Gastrocnemius medialis (tissue), 4 donors: ENCODE data around the gene RIPOR3.

Experiments used
- CTCF ChIP-seq, 5 experiments: fragments of 450-650 bp in 3 of 5; fragments of 200-600 bp in 2 of 5; sonication (generic) in 2 of 5; IDR thresholded peaks in 4 of 5; conservative IDR thresholded peaks in 1 of 5; 1 replicate in 4 of 5; 2 replicates in 1 of 5; pipeline ENCODE4 v1.5.1; 2016 to 2019; ENCODE audit warnings: antibody characterized with exemption in 5 of 5, mild to moderate bottlenecking in 3 of 5, moderate library complexity in 3 of 5
- POLR2A ChIP-seq, 2 donors: fragments of 450-650 bp; IDR thresholded peaks; one replicate each; pipeline ENCODE4 v1.6.1; 2017; ENCODE audit warnings: antibody characterized with exemption in 2 of 2, mild to moderate bottlenecking in 2 of 2, moderate library complexity in 2 of 2

- TF ChIP-seq CTCF (IDR thresholded peaks at IDR 0.05 in 4 of 5, conservative IDR thresholded peaks at IDR 0.05 in 1 of 5) = no peak
- TF ChIP-seq POLR2A (IDR thresholded peaks at IDR 0.05) = no peak
Observed at GRCh38 chr20:50649590-50649989, 41.8 kb downstream of the RIPOR3 start.
